CD8-positive, alpha-beta memory T cell (primary cell): ENCODE results near the gene PALLD. TPM values are rescaled to one million over a fixed set of nuclear protein-coding genes. Genes with fewer than 3 reads are reported as not detected.

ENCODE experiments used
- CTCF ChIA-PET: fragments of 350-600 bp; sonication (Branson Sonifier 250); formaldehyde crosslinking; loops from one replicate; lab custom pipeline; 2021; ENCODE audit warnings: antibody characterized with exemption; lab: Charles Lee
- POLR2A ChIA-PET: fragments of 350-600 bp; sonication (Branson Sonifier 250); formaldehyde crosslinking; loops from one replicate; lab custom pipeline; 2021; ENCODE audit warnings: antibody characterized with exemption; lab: Charles Lee
- DNase-seq, 5 donors: peaks; one replicate each; pipeline versions ENCODE4 v3.0.0 to v3.0.0-alpha.2; 2020 to 2022; ENCODE audit warnings: mixed read lengths in 1 of 5
- H3K27ac ChIP-seq: one replicate; pipeline ENCODE4 v1.7.0; 2013; ENCODE audit warnings: low read depth, mild to moderate bottlenecking, low read length, moderate library complexity
- H3K27me3 ChIP-seq: 2 replicates; pipeline ENCODE4 v1.7.0; 2013; ENCODE audit warnings: low read length, mild to moderate bottlenecking; ENCODE audit not compliant: insufficient read depth, poor library complexity, severe bottlenecking
- H3K36me3 ChIP-seq: 2 replicates; pipeline ENCODE4 v1.7.0; 2013; ENCODE audit warnings: mild to moderate bottlenecking, low read length, moderate library complexity; ENCODE audit not compliant: insufficient read depth
- H3K4me1 ChIP-seq: 2 replicates; pipeline ENCODE4 v1.7.0; 2013; ENCODE audit warnings: mild to moderate bottlenecking, low read length, moderate library complexity; ENCODE audit not compliant: insufficient read depth
- H3K4me3 ChIP-seq: 2 replicates; pipeline ENCODE4 v1.7.0; 2013; ENCODE audit warnings: mild to moderate bottlenecking, low read length
- H3K9me3 ChIP-seq: 2 replicates; pipeline ENCODE4 v1.7.0; 2013; ENCODE audit warnings: mild to moderate bottlenecking, low read length
- H3K27ac Mint-ChIP-seq, 8 donors: one replicate each; pipeline ENCODE4 v1.8.0; 2020 to 2021; ENCODE audit warnings: mixed read lengths in 8 of 8, mild to moderate bottlenecking in 6 of 8, inconsistent platforms in 3 of 8, moderate library complexity in 3 of 8
- H3K27me3 Mint-ChIP-seq, 2 donors: one replicate each; pipeline ENCODE4 v1.8.0; 2020 to 2021; ENCODE audit warnings: mixed read lengths in 2 of 2, mild to moderate bottlenecking in 1 of 2, moderate library complexity in 1 of 2
- H3K36me3 Mint-ChIP-seq, 3 donors: one replicate each; pipeline ENCODE4 v1.8.0; 2020 to 2021; ENCODE audit warnings: mixed read lengths in 3 of 3, inconsistent platforms in 1 of 3, mild to moderate bottlenecking in 1 of 3
- H3K4me1 Mint-ChIP-seq, 3 donors: one replicate each; pipeline ENCODE4 v1.8.0; 2020 to 2021; ENCODE audit warnings: mixed read lengths in 3 of 3, inconsistent platforms in 1 of 3, mild to moderate bottlenecking in 1 of 3
- H3K4me3 Mint-ChIP-seq, 7 donors: one replicate each; pipeline ENCODE4 v1.8.0; 2020 to 2021; ENCODE audit warnings: mixed read lengths in 7 of 7, mild to moderate bottlenecking in 6 of 7, moderate library complexity in 4 of 7, inconsistent platforms in 2 of 7
- H3K9me3 Mint-ChIP-seq, 5 donors: one replicate each; pipeline ENCODE4 v1.8.0; 2020 to 2022; ENCODE audit warnings: mixed read lengths in 5 of 5, mild to moderate bottlenecking in 3 of 5, moderate library complexity in 2 of 5, inconsistent platforms in 1 of 5
- polyA plus RNA-seq: library from polyadenylated mRNA; unstranded; fragments of 300-500 nt; fragmentation: Illumina TruSeq; gene quantifications from one replicate; pipeline ENCODE4 v1.2.3, GENCODE V29; 2021
- total RNA-seq, 2 experiments: library from RNA; stranded (reverse); gene quantifications; one replicate each; pipeline ENCODE4 v1.2.3, GENCODE V29; 2021

The PALLD gene
- total and polyA plus RNA-seq, 3 experiments from 2014 or later, result 0.35 to 0.97 (median 0.47) TPM

DNA sequence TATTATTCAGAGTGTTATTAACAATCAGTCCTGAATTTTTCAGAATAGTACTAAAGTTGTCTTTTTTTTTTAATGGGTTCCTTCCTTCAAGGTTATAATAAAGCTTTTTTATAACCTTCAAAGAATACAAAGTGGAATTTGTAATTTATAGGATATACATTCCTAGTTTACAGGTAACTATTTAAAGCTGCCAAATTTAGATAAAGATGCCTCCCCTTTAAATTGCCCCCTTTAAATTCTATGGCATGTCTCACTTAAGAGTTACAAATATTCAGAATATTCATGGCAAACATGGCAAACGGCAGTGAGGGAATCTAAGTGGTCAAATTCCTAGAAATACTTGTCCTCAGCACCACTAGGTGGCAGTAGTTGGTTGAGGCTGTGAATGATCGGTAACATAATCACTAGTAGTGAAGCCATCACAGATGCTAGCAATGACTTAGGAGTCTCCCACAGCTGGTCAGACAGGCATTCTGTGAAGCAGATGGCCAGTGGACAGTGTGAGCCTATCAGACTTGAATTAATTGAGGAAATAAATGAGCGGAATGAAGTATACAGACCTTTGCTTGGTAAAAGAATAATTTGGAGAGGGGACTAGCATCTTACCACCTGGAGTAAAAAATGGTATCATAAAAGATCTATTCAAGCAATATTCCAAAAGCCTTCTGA is 426.8 kb downstream of the PALLD start:
- H3K4me3 ChIP-seq, result no peak overlapping the region
- DNase-seq, result peak; percentile 12 to 65 (median 26)
- Mint-ChIP-seq H3K27me3 (peaks cover 0 to 1% of the 10 kb centered on the region in 2 donors), H3K4me3 (no peak overlapping the region), H3K4me1 (peaks cover 0 to 4% (median 0%) of the 10 kb centered on the region in 3 donors), H3K36me3 (peaks cover 0 to 4% (median 0%) of the 10 kb centered on the region in 3 donors), H3K27ac (no peak overlapping the region), H3K9me3 (no peaks in the 10 kb centered on the region)
- no peaks in the 10 kb centered on the region for H3K27me3 ChIP-seq
- no peak overlapping the region for H3K27ac ChIP-seq
- H3K4me1 ChIP-seq, result no peaks in the 10 kb centered on the region
- H3K36me3 ChIP-seq, result no peaks in the 10 kb centered on the region
- ChIA-PET CTCF (interaction anchor here (0.7 to 2.7 kb wide), 16 partner anchors 11 to 645 kb away, joined by 3 to 12 read pairs (median 4); partner anchors contain the start of gene CBR4), POLR2A (no interaction called here)
- H3K9me3 ChIP-seq, result no peaks in the 10 kb centered on the region

GRCh38 chr4:168924667-168925066 is 427.8 kb downstream of the PALLD start:
- ChIA-PET CTCF (interaction anchor here (0.9 to 2.7 kb wide), 8 partner anchors 10 to 567 kb away, joined by 3 to 12 read pairs (median 4); partner anchors contain the start of gene CBR4), POLR2A (no interaction called here)
- peaks cover 0 to 4% (median 0%) of the 10 kb centered on the region in 3 donors for H3K4me1 Mint-ChIP-seq
- no peak overlapping the region for H3K27ac Mint-ChIP-seq
- H3K4me1 ChIP-seq, result no peaks in the 10 kb centered on the region
- no peak overlapping the region for H3K27ac ChIP-seq
- H3K27me3 Mint-ChIP-seq, result peaks cover 0 to 1% of the 10 kb centered on the region in 2 donors
- DNase-seq, result no peak
- H3K9me3 Mint-ChIP-seq, result no peaks in the 10 kb centered on the region
- H3K4me3 Mint-ChIP-seq, result no peak overlapping the region
- H3K36me3 ChIP-seq, result no peaks in the 10 kb centered on the region
- no peak overlapping the region for H3K4me3 ChIP-seq
- H3K27me3 ChIP-seq, result no peaks in the 10 kb centered on the region
- no peaks in the 10 kb centered on the region for H3K9me3 ChIP-seq
- peaks cover 0 to 4% (median 0%) of the 10 kb centered on the region in 3 donors for H3K36me3 Mint-ChIP-seq

GRCh38 chr4:168925789-168926490 is 429.1 kb downstream of the PALLD start:
- Histone ChIP-seq H3K36me3 (no peaks in the 10 kb centered on the region), H3K27me3 (no peaks in the 10 kb centered on the region), H3K27ac (no peak overlapping the region), H3K4me1 (no peaks in the 10 kb centered on the region), H3K4me3 (no peak overlapping the region), H3K9me3 (no peaks in the 10 kb centered on the region)
- Mint-ChIP-seq H3K36me3 (peaks cover 0 to 5% (median 4%) of the 10 kb centered on the region in 3 donors), H3K4me1 (peaks cover 0 to 4% (median 0%) of the 10 kb centered on the region in 3 donors), H3K27me3 (peaks cover 0 to 1% of the 10 kb centered on the region in 2 donors), H3K9me3 (peaks cover 0 to 4% (median 0%) of the 10 kb centered on the region in 5 donors), H3K27ac (no peak overlapping the region), H3K4me3 (no peak overlapping the region)
- ChIA-PET CTCF (no interaction called here), POLR2A (no interaction called here)
- DNase-seq, result no peak

DNA sequence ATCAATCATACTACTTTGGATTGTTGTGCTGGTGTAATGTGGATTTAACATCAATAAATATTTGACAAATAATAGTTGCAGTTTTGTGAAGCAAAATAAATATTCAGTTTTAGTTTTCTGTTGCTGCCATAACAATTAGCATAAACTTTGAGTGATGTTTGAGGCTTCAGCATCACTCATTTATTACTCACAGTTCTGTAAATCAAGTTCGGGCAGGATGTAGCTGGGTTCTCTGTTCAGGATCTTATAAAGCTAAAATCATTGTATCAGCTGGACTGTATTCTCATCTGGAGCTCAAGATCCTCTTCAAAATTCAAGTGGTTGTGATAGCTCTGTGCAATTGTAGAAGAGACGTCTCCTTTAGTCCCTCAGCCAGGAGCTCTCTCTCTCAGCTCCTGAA is 431.5 kb downstream of the PALLD start:
- Mint-ChIP-seq H3K36me3 (peaks cover 5 to 24% (median 6%) of the 10 kb centered on the region in 3 donors), H3K27me3 (peaks cover 1 to 3% of the 10 kb centered on the region in 2 donors), H3K27ac (no peak overlapping the region), H3K9me3 (peaks cover 11 to 23% (median 19%) of the 10 kb centered on the region in 5 donors), H3K4me1 (peaks cover 0 to 6% (median 4%) of the 10 kb centered on the region in 3 donors), H3K4me3 (no peak overlapping the region)
- no peaks in the 10 kb centered on the region for H3K4me1 ChIP-seq
- H3K27me3 ChIP-seq, result no peaks in the 10 kb centered on the region
- no peak overlapping the region for H3K27ac ChIP-seq
- H3K36me3 ChIP-seq, result no peaks in the 10 kb centered on the region
- H3K9me3 ChIP-seq, result no peaks in the 10 kb centered on the region
- ChIA-PET CTCF (no interaction called here), POLR2A (no interaction called here)
- no peak overlapping the region for H3K4me3 ChIP-seq
- no peak for DNase-seq

DNA sequence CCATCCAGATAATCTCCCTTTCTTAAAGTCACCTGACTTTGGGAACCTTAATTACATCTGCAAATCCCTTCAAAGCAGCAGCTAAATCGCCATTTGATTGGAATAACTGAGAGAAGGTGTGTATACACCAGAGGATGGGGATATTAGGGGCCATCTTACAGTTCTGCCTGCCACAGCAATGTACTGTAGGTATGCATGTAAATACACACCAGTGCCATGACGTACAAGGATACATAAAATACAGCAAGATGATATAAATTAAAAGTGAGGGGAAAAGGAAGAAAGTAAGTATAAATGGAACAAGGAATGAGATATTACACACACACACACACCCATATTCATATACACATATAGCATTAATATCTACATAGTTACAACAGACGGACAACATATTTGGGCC is 432.0 kb downstream of the PALLD start:
- POLR2A ChIA-PET, result no interaction called here
- DNase-seq, result no peak
- no peaks in the 10 kb centered on the region for H3K9me3 ChIP-seq
- no peaks in the 10 kb centered on the region for H3K27me3 ChIP-seq
- H3K27ac ChIP-seq, result no peak overlapping the region
- Mint-ChIP-seq H3K9me3 (peaks cover 11 to 28% (median 23%) of the 10 kb centered on the region in 5 donors), H3K4me3 (no peak overlapping the region), H3K36me3 (peaks cover 5 to 28% (median 6%) of the 10 kb centered on the region in 3 donors), H3K4me1 (peaks cover 0 to 6% (median under 1%) of the 10 kb centered on the region in 3 donors), H3K27me3 (peaks cover 0 to 3% of the 10 kb centered on the region in 2 donors), H3K27ac (no peak overlapping the region)
- CTCF ChIA-PET, result no interaction called here
- H3K4me3 ChIP-seq, result no peak overlapping the region
- H3K4me1 ChIP-seq, result no peaks in the 10 kb centered on the region
- H3K36me3 ChIP-seq, result no peaks in the 10 kb centered on the region

- H3K27me3 ChIP-seq, result no peaks in the 10 kb centered on the region
- H3K36me3 ChIP-seq, result no peaks in the 10 kb centered on the region
- no peak overlapping the region for H3K4me3 ChIP-seq
- Mint-ChIP-seq H3K27me3 (peaks cover 0 to 3% of the 10 kb centered on the region in 2 donors), H3K36me3 (peaks cover 5 to 38% (median 6%) of the 10 kb centered on the region in 3 donors), H3K4me3 (no peak overlapping the region), H3K27ac (no peak overlapping the region), H3K4me1 (peaks cover 0 to 6% (median 0%) of the 10 kb centered on the region in 3 donors), H3K9me3 (peaks cover 13 to 36% (median 26%) of the 10 kb centered on the region in 5 donors)
- ChIA-PET CTCF (no interaction called here), POLR2A (no interaction called here)
- H3K4me1 ChIP-seq, result no peaks in the 10 kb centered on the region
- H3K9me3 ChIP-seq, result no peaks in the 10 kb centered on the region
- H3K27ac ChIP-seq, result no peak overlapping the region
- DNase-seq, result no peak
These were observed 433.8 kb downstream of the PALLD start for GRCh38 chr4:168930413-168931196.

DNA sequence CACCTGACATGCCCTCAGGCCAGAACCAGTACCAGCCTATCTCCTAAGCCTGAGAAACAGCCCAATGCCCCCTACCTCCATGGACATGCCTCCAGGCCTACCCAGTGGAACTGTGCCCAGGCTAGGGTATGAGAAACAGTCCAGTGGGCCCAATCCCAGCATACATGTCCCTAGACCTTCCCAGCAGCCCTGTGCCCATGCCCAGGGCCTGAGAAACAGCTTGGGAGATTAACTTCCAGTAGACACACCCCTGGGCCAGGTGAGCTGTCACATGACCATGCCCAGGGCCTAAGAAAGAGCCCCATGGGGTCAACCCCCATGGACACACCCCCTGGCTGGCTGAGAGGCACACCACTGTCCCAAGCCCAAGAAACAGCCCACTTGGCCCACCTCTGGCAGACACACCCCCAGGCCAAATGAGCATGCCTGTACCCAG is 434.4 kb downstream of the PALLD start:
- Mint-ChIP-seq H3K4me1 (peaks cover 0 to 6% (median 0%) of the 10 kb centered on the region in 3 donors), H3K36me3 (peaks cover 6 to 38% (median 7%) of the 10 kb centered on the region in 3 donors), H3K27me3 (peaks cover 0 to 3% of the 10 kb centered on the region in 2 donors), H3K27ac (no peak overlapping the region), H3K9me3 (peaks cover 13 to 38% (median 26%) of the 10 kb centered on the region in 5 donors), H3K4me3 (no peak overlapping the region)
- Histone ChIP-seq H3K9me3 (no peaks in the 10 kb centered on the region), H3K27ac (no peak overlapping the region), H3K27me3 (no peaks in the 10 kb centered on the region), H3K4me3 (no peak overlapping the region), H3K4me1 (no peaks in the 10 kb centered on the region), H3K36me3 (no peaks in the 10 kb centered on the region)
- no peak for DNase-seq
- ChIA-PET POLR2A (no interaction called here), CTCF (no interaction called here)
